NCI-H2081 treated with DMSO at 0.1 percent for 48 hours (cell line): Measurements from ENCODE around the gene ARID4A.
A peak's percentile ranks its signal among the peaks of the same experiment; 100 is the strongest.
"Not testable (repeated sequence)": the region's sequence is repeated elsewhere in the genome, so short reads cannot be mapped to it uniquely, and the experiment has no call there.

Source experiments
- DNase-seq: peaks from one replicate; lab custom pipeline; 2025; lab: John Stamatoyannopoulos, UW

The ARID4A gene

DNA sequence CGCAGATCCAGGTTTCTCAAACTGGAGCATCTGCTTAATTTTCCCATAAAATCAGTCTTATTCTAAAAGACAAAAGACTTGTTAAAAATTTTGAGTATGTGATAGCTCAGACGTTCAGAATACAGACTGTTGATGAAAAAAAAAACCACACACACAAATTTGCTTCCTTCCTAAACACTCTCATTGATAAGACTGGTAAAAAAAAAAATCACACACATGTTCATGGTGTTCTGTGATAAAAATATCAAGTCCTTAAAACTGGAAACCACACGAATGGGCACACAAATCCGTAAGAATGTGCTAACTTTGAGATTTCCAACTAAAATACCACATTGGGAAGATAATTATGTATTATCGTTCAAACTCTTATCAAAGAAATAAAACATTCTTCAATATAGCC, 6.7 kb upstream of the ARID4A start:
- no peak for DNase-seq

DNA sequence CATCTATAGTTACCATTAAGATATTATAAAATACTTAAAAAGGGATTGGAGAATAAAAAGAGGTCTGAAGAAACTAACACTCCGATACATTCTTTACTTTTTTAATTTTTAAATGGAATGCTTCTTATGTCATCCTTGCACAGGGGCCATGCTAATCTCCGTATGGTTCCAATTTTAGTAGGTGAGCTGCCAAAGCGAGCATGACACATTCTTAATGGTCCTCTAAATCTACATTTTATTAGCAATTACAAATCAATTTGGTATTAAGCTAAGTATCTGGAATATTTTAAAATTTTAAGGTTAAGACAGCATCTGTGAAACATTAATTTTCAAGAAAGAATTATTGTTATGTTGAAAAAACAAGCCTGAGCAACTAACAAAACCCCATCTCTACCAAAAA, 6.2 kb upstream of the ARID4A start:
- DNase-seq = no peak

DNA sequence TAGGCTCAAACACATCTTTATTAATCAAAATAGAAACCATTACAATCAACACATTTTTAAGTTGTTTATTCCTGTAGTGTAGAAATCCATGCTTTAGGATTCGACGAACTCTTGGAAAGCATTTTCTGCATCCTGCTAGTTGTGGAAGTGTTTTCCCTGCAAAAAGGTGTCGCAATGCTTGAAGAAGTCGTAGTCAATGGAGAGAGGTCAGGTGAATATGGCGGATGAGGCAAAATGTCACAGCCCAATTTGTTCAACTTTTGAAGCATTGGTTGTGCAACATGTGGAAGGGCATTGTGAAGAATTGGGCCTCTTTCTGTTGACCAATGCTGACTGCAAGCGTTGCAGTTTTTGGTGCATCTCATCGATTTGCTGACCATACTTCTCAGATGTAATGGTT, 4.2 kb upstream of the ARID4A start:
- DNase-seq = no peak

DNA sequence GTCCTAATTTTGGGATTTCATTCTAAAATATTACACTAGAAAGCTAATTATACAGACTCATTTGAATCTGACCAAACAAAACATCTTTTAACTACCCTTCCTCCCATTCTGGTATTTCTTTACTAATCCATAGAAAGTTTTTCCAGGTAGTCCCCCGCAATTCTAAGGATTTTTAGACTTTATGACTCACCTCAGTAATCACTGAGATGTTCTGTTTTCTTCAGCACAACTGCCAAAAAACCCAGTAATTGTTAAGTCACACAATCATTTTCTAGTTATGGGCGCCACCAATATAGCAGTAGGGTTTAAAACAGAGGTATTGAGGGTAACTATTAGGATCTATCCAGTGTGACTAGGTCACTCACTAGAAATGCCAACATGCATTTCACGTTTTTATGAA, 1.6 kb upstream of the ARID4A start:
- no peak for DNase-seq

DNA sequence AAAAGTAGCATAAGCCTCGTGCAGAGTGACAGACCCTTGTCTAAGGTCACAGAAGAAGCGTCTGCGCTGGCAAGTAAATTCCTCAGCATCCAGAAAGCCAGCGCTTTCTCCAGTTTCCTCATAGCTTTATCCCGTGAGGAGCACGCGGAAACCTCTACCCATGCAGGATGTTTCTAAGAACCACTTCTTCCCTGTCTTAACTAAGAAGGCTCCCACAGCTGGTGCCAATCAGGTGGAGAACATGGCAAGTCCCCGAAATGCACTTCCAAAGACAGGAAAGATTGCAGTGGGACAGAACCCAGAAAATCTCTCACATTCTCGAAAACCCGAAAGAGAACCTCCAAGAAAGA, 968 bp upstream of the ARID4A start:
- no peak for DNase-seq

DNA sequence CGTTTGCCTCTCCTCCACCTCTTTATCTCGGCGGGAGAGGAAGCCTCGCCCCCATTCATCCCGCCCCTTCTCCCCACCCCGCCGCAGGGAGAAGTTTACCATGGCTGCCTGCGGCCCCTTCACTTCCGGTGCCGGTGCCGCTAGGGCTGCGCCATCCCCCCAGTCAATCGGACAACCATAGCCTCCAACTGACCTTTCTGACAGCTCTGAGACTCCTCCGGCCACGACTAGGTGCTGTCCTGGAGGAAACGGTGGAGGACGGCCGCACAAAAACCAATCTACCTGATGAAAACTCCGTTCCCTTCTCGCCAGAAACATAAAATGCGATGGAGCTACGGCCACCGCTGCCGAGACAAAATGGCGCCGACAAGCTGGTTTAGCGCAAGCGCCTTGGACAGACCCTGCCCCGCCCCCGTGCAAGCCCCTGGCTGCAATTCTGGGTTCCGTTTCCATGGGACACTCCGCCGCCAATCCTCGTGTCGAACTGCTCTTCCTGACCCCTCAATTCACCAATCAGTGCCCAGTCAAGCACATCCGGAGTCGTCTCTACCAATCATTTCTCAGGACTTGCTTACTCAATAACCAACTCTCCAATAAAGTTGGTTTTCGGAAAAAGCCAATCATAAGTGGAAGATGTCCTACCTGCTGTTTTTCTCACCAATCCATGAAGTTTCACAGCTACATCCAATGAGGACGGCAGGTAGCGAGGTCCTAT, 436 bp upstream of the ARID4A start:
- DNase-seq = peak; percentile 100

DNA sequence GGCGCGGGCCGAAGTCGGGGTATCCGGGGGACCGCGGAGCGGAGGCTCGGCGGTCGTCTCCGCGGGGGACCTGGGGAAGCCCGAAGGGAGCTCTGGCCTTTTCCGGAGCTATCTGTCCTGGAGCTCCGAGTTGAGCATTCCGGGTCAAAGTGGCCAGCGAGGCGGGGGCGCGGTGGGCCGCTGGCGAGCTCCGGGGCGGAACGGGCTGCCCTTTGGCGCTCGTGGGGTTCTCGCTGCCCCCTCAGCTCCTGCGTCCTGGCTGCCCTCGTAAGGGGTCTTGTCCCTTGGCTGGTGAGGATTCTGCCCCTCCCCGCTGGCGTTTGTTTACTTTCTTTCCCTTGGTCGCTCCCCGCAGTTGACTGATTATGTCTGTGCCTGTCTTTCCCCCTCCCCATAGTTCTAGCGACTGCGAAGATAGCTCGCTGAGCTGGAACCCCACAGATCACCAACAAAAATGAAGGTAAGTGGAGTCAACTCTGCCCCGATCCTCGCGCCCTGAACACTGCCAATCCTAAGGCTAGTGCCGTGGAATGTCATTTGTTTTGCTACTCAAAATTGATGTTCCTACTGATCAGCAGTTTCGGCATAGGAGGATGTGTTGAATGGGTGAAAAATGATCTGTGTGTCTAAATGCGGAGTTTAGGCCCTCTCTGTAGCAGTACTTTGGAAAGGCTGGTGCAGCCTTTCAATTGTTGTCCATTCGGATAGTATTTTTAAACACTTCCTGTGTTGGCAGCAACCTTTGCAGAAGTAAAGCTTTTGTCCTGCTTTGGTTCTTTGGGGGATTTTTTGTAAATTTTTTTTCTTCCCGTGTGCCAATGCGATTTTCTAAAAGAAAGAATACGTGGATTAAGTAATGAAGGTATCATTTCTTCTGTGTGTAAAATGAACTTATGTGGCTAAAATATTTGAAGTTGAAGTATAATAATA, 1.3 kb downstream of the ARID4A start:
- DNase-seq = no peak

DNA sequence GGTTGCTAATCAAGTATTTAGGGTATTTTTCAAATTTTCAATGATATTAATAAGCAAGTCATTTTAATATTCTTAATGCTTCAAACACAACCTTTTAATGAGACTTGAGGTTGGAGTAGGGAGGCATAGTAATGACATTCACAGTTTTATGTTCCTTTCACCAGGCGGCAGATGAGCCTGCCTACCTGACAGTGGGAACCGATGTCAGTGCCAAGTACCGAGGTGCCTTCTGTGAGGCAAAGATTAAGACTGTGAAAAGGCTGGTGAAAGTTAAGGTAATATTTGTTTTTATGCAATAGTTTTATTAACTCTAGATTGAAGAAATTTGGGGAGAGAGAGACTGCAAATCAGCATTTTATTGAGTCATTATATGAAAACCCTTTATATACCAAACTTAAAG, 3.1 kb downstream of the ARID4A start:
- DNase-seq = no peak

DNA sequence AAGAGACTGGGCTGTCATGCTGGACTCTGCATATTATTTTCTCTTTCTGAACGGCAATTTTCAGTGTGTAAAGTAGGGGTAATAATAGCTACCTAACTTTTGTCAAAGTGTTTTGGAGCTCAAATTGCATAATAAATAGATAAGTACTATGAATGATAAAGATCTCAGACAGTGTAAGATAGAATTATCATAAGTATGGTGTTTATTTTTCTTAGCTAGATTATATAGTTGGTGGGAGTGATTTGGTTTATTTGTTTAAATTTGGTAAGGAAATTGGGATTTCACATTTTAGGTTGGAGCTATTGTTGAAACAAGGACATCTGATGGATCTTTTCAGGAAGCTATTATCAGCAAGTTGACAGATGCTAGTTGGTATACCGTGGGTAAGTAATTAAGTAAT, 7.4 kb downstream of the ARID4A start:
- DNase-seq = peak; percentile 15

DNA sequence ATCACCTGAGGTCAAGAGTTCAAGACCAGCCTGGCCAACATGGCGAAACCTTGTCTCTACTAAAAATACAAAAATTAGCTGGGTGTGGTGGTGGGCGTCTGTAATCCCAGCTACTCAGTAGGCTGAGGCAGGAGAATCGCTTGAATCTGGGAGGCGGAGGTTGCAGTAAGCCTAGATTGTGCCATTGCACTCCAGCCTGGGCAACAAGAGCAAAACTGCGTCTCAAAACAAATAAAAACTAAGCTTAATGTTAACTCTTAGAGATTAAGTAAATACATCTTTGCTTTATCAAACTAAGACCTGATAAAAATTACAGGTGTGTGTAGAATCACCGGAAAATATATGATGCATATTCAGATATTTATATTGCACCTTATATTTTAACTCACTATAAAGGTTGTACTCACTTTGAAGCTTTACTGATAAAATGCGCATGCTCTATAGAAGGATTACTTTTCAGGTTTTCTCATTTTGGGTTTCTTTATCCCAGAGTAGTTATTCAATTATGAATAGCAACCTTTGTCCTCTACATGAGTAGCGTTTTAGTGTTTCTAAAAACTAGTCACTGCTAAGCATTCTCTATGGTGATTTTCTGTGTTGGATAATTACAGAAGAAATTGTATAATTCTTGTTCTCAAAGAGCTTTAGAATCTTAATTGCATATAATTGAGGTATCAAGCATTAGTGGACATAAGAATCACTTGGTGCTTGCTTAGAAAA, 9.4 kb downstream of the ARID4A start:
- DNase-seq = no peak

DNA sequence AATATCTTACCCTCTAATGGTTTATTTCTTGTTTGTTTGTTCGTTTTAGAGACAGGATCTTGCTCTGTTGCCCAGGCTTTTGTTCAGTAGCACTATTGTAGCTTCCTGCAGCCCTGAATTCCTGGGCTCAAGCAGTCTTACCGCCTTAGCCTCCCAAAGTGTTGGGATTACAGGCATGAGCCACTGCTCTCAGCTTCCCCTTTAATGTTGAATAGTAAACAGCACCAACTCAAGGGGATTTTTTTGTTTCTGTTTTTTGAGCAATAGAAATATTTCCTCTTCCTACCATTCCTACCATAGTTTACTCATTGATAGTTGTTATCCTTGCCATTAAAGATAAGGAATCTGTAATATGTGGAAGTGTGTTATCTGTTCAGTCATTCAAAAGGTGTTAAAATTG, 10.7 kb downstream of the ARID4A start:
- no peak for DNase-seq

DNA sequence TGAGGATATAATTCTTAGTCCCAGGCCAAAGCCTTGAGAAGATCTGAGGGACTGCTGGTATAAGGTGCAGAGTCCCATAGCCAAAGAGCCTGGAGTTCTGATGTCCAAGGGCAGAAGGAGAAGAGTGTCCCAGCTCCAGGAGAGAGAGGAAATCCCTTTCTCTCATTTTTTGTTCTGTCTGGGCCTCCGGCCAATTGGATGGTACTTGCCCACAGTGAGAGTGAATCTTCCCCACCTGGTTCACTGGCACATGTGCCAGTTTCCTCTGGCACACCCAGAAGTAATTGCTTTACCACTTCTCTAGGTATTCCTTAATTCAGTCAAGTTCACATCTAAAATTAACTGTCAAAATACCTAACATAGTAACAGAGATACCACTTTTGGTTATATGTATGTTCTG, 15.3 kb downstream of the ARID4A start:
- no peak for DNase-seq

DNA sequence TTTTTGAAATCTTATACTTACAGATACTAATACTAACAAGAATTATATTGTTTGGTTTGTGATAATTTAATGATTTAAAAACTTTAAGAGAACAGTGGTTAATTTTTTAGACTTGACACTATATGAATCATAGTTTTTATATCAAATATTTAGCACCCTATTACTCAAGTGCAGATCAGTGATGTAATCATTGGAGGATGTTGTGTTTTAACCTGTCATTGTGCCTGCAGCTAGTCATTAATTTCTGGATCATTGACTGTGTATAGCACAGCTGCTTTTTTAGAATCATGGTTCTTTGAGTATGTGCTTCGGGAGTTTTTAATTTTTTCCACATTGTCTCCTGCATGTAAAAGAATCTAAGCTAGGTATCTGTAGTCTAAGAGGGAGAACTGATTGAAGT, 17.3 kb downstream of the ARID4A start:
- DNase-seq = no peak

DNA sequence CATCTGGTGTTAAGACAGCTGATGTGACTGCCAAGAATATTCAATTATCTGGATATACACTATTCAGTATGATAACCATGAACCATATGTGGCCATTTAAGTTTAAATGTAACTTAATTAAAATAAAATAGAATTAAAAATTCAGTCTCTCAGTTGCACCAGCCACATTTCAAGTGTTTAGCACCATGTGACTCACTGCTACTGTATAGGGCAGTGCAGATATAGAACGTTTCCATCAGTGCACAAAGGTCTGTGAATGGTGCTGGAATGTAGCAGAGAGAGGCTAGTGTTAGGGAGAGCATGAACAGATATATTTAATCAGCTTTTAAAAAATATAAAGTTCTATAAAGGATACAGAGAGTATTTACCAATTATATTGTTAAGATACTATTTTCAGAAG, 28.7 kb downstream of the ARID4A start:
- no peak for DNase-seq

DNA sequence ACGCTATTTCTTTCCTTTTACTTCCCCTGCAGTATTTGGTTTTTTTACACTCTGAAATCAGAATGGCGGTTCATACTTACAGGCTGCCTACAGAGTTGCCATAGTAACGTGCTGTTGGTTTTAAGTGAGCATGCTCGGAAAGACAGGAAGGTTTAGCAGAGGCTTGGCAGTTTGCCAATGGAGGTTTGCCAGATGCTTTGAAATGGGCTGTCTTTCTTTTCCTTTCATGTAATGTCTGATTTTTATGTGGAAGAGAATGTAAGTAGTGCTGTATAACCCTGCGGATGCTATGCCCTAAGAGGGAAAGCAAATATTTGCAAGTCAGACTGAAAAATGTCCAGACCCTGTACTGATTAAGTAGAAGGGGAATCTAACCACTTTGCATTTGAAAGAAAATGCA, 32.8 kb downstream of the ARID4A start:
- peak; percentile 99 for DNase-seq

DNA sequence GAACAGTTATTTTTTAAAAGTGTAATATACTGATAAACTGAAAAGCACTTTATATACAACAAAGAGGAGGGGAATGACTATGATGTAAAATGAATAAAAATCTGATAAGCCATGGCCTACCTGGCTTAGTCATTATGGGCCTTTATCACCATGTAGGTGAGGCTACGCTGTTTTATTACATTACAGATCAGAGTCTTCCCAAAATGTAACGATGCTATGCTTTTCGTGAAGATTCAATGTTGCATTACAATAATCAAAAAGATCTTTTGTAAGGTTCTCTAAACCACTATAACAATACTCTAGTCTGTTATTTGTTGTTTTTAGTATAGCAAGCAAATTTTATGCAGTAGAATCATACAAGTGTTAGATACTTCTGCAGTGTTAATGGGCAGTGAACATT, 34.2 kb downstream of the ARID4A start:
- DNase-seq = no peak

DNA sequence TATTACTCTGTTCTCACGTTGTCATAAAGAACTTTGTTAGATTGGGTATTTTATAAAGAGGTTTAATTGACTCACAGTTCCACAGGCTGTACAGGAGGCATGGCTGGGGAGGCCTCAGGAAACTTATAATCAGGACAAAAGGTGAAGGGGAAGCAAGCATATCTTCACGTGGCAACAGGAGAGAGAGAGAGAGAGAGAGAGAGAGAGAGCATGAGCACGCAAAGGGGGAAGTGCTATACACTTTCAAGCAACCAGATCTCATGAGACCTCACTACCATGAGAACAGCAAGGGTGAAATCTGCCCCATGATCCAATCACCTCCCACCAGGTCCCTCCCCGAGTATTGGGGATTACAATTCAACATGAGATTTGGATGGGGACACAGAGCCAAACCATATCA, 41.3 kb downstream of the ARID4A start:
- DNase-seq = not testable (repeated sequence)

DNA sequence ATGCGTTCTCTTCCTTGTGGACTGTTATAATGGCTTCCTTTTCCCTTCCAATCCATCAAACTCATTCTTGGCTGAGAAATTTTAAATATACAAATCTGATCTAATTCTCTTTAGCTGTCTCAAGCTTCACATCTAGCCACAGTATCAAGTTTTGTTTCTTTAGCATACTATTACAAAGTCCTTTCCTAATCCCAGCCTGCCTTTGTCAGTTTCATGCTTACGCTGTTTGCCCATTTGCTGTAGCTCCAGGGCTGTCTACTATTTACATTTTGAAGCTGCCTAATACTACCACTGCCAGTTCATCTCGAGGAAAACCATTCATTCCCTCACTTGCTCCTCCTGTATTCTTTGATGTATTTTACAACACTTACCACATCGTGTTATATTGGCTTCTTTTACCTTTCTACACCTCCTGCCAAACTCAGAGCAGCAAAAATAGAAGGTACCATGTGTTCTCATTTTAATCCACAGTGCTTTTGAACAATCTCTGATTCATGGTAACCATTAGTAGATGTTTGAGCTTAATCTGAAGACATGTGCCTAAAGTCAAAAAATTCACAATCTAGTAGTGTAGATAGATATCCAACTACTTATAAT, 42.9 kb downstream of the ARID4A start:
- DNase-seq = no peak

DNA sequence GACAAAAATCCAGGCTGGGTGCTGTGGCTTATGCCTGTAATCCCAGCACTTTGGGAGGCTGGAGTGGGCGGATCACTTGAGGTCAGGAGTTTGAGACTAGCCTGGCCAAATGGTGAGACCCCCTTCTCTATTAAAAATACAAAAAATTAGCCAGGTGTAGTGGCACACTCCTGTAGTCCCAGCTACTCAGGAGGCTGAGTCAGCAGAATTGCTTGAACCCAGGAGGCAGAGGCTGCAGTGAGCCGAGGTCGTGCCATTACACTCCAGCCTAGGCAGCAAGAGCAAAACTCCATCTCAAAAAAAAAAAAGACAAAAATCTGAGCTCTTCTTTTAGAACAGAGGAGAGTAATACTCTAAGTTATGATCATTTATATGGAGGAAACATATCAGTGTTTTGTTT, 45.2 kb downstream of the ARID4A start:
- not testable (repeated sequence) for DNase-seq

DNA sequence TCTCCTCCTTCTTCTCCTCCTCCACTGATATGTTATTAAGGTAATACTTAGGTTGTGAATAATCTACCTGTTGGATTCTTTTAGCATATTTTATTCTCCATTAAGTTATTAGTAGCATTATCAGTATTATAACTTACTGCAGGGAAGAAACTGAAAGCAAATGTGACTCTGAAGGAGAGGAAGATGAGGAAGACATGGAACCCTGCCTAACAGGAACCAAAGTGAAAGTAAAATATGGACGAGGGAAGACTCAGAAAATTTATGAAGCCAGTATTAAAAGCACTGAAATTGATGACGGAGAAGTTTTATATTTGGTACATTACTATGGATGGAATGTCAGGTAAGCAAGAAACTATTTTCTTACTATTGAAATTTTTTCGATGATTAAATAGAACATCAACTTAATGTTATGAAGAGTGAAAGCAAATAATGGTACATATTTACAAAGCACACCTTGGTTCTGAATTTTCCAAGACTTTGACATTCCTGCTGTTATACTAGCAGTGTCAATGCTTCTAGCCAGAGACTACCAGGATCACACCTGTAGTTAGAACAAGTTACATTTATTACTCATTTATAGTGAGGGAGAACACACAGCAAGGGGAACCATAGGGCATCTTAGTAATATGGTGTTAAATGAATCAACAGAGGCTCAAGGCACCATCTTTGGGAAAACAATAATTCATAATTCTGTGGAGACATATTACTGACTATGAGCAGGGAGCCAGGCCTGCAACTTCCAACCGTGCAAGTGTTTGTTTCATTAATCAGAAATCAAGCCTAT, 55.4 kb downstream of the ARID4A start:
- DNase-seq = no peak

DNA sequence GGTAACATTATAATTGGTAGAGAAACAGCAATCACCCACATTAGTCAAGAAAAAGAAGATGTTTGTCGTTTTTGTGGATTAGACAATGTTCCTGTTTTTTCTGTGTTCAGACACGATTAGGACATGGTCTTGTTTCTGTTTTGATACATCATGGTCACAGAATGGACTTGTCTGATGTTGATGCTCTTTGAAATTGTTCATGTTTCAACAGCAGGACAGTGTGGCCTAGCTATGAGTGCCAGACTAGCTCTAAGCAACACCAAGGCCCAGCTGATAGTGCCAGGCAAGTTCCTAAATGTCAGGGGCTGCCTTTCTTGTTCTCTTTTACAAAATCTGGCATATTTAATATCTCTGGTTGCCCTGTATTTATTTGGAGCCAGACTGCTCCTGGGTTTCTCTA, 56.5 kb downstream of the ARID4A start:
- DNase-seq = no peak

DNA sequence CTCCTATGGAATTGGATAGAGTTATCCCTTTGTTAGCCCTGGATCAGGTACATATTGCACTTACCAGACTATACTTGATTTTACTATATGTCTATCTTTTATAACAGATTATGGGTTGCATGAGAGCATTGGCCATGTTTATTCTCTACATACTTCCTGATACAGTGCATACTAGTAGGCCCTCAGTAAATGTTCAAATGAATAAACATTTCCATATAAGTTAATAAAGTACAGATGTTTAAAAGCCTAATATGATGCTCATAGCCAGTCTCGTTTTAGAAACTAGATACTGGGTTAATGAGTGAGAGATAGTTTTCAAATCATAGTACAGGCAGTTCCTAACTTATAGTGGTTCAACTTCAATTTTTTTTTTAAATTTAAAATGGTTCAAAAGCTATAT, 57.9 kb downstream of the ARID4A start:
- DNase-seq = no peak
